IPS-18c (cell line): ENCODE data around the gene NAB1.
"Not testable (repeated sequence)": the region's sequence is repeated elsewhere in the genome, so short reads cannot be mapped to it uniquely, and the experiment has no call there.

Source experiments
- H3K4me3 ChIP-seq: 2 replicates; pipeline ENCODE4 v1.7.0; 2013; ENCODE audit warnings: low read depth, mild to moderate bottlenecking, low read length, moderate library complexity; ENCODE audit not compliant: insufficient read depth
- H3K9me3 ChIP-seq: one replicate; pipeline ENCODE4 v1.6.1; 2013; ENCODE audit warnings: mild to moderate bottlenecking, low read length, moderate library complexity; ENCODE audit not compliant: control insufficient read depth, insufficient read depth

The NAB1 gene

GRCh38 chr2:190693533-190694232 lies 44.8 kb downstream of the NAB1 start:
- Histone ChIP-seq H3K9me3 (no peaks in the 10 kb centered on the region), H3K4me3 (no peak overlapping the region)

DNA sequence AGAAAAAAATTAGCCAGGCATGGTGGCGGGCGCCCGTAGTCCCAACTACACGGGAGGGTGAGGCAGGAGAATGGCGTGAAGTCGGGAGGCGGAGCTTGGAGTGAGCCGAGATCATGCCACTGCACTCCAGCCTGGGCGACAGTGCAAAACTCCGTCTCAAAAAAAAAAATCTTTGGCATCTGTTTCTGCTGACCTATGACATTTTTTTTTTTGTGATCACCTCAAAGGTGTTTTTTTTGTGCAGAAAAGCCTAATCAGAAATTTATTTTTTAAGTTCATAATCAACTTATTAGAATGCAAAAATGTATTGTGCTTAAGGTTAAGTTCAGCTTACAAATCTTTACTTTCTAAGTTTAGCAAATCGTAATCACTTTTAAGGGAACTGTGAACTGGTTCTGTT lies 45.6 kb downstream of the NAB1 start:
- Histone ChIP-seq H3K4me3 (no peak overlapping the region), H3K9me3 (no peaks in the 10 kb centered on the region)

- H3K9me3 ChIP-seq, result no peaks in the 10 kb centered on the region
Observed at GRCh38 chr2:190695739-190696138, 46.9 kb downstream of the NAB1 start.

GRCh38 chr2:190696792-190697398 lies 48.0 kb downstream of the NAB1 start:
- no peaks in the 10 kb centered on the region for H3K9me3 ChIP-seq
- H3K4me3 ChIP-seq, result no peak overlapping the region

More at GRCh38 chr2:190695739-190696138, 46.9 kb downstream of the NAB1 start:
- H3K4me3 ChIP-seq, result no peak overlapping the region

- H3K9me3 ChIP-seq, result no peaks in the 10 kb centered on the region
- H3K4me3 ChIP-seq, result no peak overlapping the region
Observed at GRCh38 chr2:190697421-190697820, 48.5 kb downstream of the NAB1 start.

DNA sequence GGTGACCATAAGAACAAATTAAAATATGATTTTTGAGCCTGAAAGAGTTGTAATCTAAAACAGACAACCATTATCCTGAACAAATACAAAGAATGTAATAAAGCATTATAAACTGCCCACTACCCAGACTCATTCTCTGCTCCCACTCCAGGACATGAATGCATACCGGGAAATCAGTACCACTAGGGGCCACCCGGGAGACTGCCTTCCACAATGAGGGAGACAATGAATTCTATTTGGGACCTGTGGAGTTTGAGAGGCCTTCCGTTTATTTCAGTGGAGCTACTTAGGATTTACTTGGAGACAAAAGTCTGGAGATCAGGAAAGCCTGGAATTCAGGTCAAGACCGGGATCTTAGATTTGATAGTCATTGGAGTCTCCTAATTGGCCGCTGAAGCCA lies 50.0 kb downstream of the NAB1 start:
- Histone ChIP-seq H3K9me3 (no peaks in the 10 kb centered on the region), H3K4me3 (no peak overlapping the region)

DNA sequence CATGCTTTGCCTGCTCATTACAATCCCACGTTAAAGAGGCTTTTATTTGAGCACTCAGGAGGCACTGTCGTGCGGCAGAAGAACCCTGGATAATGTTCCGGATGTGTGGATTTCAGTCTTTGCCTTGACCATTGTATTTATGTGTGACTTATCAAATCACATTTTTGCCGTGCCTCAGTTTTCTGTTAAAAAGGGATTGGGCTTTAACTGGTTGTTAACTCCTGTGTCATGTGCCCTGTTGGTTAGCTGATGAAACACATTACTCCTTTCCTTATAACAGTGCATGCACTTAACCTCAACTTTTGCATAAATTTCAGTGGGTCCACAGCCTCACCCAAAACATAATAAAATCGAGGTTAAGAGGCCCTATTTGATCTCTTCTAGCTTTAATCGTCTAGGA lies 52.7 kb downstream of the NAB1 start:
- Histone ChIP-seq H3K9me3 (no peaks in the 10 kb centered on the region), H3K4me3 (no peak overlapping the region)

DNA sequence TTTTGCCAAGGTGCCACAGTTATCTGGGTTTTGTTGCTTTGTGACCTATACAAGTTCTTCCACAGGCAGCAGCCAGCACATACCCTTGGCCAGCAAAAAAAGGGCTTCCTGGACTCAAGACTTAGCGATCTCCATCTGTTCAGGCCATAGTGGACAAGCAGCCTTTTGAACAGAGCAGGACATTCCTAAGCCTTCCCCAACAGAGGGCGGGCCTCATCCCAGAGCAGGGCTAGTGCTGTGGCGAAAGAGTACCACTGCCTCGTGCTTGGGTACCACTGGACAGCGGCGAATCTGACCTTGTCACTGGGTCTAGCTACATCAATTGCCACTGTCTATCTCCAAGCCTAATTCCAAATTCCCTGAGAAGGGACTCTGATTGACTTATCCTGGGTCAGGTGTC lies 56.4 kb downstream of the NAB1 start:
- no peaks in the 10 kb centered on the region for H3K9me3 ChIP-seq
- no peak overlapping the region for H3K4me3 ChIP-seq

- Histone ChIP-seq H3K4me3 (no peak overlapping the region), H3K9me3 (no peaks in the 10 kb centered on the region)
Observed at GRCh38 chr2:190707726-190708125, 58.8 kb downstream of the NAB1 start.

GRCh38 chr2:190708650-190709049 lies 59.8 kb downstream of the NAB1 start:
- H3K9me3 ChIP-seq, H3K4me3 ChIP-seq: not testable (repeated sequence)

GRCh38 chr2:190711069-190711468 lies 62.2 kb downstream of the NAB1 start:
- H3K4me3 ChIP-seq, result no peak overlapping the region

GRCh38 chr2:190713471-190713870 lies 64.6 kb downstream of the NAB1 start:
- no peak overlapping the region for H3K4me3 ChIP-seq
- no peaks in the 10 kb centered on the region for H3K9me3 ChIP-seq

More at GRCh38 chr2:190711069-190711468, 62.2 kb downstream of the NAB1 start:
- H3K9me3 ChIP-seq, result no peaks in the 10 kb centered on the region

DNA sequence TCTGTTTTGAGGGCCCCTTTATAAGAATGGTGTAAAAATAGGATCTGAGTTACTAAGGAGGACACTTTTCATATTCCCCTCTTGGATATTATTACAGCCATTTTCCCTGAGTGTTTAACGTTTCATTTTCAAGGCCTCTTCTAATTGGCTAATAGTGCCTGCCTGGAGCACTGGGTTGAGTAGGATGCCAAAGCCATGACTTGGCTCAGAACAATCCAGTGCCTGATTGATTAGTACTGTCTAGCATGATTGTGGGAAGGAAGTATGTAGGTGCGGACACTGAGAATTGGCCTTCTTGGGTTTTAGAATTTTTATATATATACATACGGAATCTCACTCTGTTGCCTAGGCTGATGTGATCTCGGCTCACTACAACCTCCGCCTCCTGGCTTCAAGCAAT lies 66.1 kb downstream of the NAB1 start:
- H3K4me3 ChIP-seq, result no peak overlapping the region
- H3K9me3 ChIP-seq, result no peaks in the 10 kb centered on the region

DNA sequence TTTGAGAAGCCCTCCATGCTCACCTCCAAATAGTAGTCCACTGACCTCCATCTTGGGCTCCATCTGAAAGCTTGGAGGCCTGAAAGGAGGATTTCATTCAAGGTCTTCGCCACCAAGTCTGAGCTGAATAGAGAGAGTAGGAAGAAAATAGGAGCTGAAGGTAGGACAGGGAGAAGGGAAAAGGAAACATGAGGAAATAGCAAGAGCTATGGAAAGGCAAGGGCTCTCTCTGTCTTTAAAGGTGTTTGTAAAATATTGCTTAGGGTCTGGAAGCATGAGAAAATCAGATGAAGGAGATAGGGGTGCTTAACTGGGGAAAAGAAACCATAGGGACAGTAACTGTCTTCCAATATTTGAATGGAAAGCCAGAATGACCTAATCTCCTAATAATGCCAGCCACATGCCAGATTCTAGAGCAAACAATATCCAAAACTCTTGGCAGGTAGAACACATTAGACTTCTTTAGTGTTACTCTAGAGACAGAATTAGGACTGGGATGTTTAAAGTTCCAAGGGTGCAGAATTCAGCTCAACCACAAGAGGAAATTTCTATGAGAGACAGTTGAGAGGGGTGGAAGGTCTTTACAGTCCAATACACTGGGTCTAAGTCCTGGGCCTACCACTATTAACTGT lies 67.4 kb downstream of the NAB1 start:
- Histone ChIP-seq H3K4me3 (no peak overlapping the region), H3K9me3 (no peaks in the 10 kb centered on the region)

DNA sequence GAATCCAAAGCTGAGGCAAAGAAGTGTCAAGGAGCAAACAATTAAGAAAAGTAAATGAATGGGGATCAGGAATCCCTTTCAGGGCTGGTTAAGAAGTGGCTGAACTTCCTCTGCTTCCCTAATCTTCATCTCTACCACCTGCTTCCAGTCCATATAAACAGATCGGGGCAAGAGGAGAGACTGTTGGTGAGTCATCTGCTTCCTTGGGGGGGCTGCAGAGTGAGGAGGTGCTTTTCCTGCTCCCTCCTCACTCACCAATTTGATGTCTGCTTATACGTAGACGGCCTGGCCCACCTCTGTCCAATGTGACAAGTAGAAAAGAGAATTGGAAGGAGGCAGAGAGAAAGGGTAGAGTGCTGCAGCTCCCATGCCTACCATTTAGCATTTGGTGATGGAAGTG lies 68.4 kb downstream of the NAB1 start:
- no peaks in the 10 kb centered on the region for H3K9me3 ChIP-seq
- no peak overlapping the region for H3K4me3 ChIP-seq

GRCh38 chr2:190717764-190718651 lies 69.1 kb downstream of the NAB1 start:
- Histone ChIP-seq H3K9me3 (no peaks in the 10 kb centered on the region), H3K4me3 (no peak overlapping the region)

DNA sequence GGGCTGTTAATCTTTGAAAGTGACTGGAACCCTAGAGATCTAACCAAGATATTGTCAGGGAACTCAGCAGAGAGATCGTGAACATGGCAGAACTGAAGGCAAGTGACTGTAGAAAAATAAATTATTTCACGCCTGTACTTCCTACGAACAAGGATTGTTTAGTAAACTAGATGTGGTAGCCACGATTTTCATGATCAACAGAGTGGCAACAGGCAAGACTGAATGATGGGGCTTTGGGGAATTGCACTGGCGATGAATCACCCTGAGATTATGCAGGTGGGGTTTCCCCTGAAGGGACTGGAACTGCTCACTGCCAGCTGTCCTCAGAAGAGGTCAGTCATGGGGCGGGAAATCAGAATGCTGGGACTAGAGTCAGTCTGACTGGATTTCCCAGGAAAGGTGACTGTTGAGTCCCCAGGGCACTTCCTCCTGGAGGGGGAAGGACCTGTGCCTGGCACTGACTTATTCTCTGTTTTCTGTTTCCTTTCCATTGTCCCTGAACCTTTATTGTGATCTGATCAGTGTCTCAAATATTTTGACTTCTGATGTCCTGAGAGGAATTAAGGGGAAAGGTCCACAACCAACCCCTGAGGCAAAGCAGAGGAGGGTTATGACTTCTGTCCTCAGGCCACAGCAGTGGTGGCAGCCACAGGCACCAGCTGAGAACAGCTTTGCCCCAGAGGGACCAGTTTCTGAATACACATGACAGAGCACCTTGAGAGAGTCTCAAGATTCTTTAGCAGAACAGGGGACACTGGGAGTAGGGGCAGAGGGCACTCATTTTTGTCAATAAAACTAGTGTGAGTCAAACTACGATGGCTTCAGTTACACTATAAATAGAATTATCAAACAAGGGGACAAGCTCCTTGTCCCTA lies 70.0 kb downstream of the NAB1 start:
- H3K9me3 ChIP-seq, result no peaks in the 10 kb centered on the region
- H3K4me3 ChIP-seq, result no peak overlapping the region
